HG03066 (cell line): Measurements from ENCODE around the gene TLE1.
"Not testable (repeated sequence)": the region's sequence is repeated elsewhere in the genome, so short reads cannot be mapped to it uniquely, and the experiment has no call there.

Source experiments
- ATAC-seq: cut with Tn5 transposase; IDR thresholded peaks from one replicate; pipeline ENCODE4 v1.9.1; 2021; ENCODE audit warnings: low read depth; ENCODE audit not compliant: unreplicated experiment

TLE1 gene

DNA sequence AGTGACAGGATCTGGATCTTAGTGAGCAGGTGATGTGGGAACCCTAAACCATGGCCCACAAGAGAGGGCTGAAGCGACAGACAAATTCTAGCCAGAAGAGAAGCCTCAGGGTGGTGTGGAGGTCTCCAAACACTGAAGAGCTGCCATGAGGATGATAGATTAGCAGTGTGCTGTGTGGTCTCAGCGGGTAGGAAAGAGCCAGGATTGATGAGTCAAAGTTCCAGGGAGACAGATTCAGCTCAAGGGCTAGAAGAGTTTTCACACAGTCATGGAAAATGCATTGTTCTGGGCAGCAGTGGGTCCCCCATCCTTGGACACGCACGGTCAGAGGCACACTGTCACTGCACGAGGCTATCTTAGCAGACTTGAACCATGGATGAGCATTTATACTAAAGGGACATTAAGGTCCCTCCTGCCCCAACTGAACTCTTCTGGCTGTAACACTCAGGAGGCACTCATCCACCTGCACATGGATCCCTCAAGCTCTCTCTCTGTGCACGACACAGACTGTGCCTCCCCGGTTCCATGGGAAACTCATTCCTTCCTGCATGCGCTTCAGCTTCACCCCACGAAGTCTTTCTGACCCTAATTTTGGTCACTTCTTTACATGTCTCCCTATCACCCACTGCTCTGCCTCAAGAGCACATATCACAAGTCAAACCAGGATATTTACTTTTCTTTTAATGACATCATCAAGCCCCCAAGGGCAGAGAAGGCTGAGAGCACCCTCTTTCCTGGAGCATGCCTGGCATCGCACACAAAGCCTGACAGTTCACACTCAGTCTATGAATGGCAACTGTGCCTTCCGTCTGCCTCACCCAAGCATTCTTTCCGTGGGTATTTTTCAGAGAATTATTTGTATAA is 84.8 kb downstream of the TLE1 start:
- ATAC-seq = no peak

DNA sequence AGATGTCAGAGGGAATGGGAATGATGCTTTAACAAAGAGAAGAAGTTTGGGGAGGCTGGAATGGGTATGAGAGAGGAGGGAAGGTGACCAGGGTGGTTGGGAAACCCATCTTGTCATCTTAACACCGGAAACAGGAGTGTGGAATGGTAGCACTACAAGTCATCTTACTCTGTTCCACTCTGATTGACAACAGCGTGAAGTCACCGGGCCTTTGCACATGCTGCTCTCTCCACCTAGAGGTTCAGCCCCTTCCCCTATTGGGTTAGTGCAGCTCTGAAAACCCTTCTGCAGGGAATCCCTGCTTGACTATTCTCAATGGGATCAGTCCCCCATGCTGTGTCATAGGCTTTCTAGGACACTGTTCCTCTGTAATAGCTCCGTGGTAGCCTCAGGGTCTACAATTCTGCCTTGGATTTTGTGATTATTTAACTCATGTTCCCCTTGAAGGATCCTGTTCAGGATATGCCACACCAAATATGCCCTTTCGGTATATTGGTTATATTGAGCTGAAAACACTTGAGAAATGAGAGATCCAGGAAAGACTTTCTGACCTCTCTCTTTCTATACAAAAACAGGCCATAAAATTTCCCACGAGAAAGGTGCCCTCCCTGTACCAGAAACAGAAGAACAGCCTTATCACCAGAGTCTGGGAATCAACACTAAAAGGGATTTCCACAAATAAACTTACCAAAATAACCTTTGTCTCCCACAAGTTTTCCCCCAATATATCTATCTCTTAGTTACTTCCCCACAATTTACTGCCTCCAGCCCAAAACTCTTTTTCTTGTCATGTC is 86.3 kb downstream of the TLE1 start:
- ATAC-seq = no peak

DNA sequence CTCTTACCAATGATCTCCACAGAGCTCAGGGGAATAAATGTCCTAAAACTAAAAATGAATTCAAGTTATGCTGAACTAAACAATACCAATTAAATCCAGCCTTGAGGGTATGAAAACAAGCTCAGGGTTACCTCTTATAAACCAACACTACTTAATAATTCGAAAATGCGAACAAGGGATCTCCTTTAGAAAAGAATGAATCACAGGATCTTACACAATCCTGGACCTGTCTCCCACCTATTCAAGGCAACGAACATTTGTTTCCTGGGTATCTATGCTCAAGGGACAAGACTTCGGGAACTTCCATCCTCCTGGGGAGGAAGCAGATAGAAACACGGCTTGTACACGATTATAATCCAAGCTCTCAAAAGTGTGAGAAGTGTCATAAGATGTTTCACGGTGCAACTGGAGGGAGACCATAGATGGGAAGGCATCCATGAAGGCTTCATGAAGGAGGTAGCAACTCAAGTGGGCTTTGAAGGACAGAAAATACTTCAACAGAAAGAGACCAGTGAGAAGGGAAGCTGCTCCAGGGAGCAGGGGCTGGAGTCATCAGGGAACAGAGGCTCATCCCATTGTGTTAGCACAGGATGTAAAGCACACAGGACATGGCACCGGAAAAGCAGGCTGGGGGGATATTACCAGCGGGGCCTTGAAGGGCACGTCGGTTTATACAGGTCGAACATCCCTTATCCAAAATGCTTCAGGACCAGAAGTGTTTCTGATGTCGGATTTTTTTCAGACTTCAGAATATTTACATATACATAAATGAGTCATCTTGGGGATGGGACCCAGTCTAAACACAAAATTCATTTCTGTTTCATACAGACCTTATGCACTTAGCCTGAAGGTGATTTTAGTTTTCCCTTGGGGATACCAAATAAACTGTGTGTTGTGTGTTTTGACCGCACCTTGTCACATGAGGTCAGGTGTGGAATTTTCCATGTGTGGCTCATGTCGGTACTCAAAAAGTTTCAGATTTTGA is 87.4 kb downstream of the TLE1 start:
- no peak for ATAC-seq

DNA sequence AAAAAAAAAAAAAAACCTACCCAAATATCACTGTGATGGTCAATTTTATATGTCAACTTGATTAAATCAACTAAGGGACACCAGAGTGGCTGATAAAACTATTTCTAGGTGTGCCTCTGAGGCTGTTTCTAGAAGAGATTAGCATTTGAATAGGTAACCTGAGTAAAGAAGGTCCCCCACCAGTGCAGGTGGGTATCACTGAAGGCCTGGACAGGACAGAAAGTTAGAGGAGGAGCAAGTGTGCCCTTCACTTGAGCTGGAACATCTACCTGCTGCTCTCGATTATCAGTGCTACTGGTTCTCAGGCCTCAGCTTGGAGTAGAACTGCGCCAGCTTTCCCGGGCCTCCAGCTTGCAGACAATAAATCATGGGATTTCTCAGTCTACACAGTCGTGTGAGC is 88.7 kb downstream of the TLE1 start:
- no peak for ATAC-seq

DNA sequence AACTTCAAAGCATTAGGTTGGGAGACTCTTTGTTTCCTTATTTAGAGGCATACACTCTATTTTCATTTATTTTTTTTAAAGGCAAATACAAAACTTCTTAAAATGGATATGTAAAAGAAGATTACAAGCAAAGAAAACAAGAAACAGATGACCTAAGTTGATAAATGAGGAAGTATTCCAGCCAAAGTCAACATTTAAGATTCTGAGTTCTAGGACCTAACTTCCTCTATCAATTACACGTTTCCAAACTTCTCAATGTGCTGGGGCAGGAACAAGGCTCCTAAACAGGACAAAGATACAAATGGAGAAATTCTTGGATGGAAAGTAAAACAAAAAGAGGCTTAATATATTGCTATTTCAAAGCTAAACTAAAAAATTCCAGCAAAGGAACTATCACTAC is 89.5 kb downstream of the TLE1 start:
- no peak for ATAC-seq

DNA sequence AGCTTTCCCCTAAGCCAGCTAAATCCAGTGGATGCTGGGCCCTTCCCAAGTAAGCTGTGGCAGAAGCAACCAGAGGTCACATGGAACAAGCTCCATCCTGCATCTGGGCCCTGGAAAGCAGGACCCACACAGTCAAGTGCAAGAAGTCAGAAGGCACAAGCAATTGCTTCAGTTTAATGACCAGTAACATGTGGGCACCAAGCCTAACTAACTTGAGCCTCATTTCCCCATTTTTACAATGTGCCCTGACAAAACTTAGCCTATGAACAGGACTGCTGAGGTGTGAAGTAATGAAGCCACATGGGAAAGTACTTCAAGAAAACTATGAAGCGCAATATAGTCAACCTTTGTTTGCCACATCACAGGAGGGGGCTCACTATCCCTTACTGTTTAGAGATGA is 90.5 kb downstream of the TLE1 start:
- no peak for ATAC-seq

DNA sequence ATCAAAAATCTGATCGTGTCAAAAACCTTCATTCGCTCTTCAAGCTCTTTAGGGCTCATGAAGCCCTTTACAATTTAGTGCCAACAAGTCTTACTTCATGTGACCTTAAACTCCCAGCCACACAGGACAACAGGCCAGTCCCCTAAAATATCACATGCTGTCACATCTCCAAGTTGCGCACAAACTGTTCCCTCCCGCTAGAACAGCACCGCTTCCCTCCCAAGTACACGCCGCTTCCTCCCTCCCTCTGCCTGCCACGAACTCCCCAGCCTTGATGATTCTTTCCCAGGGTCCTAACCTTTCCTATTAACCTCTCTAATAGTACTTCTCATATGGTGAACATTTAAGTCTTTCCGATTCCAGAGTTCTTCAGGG is 91.2 kb downstream of the TLE1 start:
- ATAC-seq = no peak

DNA sequence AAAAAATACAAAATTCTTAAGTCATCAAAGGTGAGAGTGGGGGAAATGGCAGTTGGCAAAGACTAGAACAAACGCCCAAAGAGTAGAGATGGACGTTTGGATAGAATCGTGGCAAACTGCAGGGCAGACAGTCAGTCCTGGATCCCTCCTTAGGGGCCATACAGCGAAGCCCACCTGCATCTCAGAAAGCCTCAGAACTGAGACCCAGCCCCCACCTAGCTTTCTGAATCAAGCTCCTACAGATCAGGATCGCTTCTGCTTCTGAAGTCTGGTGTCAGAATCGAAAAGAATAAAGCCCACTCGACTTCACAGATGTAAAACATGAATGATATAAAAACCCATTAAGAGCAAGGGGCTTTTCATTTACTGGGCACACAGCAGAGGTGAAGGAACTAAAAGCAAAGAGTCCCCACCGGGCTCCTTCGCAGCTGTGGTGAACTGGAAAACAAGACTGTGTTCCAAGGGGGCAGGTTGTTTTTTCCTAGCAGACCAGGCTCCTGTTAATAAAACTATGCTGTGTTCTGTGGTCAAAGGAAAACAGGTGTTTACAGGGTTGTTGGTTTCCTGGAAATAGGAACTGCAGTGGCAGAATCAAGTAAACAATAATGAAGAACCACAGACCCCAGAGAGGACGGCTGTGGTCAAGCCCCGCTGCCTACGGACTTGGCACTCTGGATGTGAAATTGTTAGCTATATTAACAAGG is 91.8 kb downstream of the TLE1 start:
- no peak for ATAC-seq

DNA sequence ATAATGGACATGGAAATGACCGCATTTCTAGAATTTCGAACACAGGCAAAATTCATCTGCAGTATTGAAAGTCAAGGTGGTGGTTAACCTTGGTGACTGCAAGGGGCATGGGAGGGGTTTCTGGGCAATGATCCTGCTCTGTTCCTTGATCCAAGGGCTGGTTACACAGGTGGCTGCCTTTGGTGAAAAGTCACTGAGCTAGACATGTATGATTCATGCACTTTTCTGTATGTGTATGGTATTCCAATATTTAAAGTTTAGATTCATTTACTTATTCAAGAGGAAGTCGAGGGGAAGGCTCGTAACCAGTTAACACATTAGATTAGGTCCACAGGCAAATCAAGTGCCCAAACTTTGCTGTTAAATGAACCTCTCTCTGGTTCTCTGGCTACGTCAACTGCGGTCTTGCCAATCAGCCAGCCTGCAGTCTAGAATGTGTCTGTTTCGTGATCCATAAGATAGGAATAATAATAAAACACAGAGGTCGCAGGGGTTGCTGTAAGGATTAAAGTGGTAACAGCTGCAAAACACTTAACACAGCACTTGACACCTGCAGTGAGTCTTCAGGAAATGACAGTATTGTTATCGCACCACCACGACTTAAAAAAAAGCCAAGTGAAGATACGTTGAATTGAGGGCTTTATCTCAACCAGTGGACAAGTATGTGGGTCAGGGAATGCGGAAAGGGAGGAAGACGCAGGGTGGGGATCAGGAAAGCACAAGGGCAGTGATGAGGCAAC is 92.5 kb downstream of the TLE1 start:
- no peak for ATAC-seq

DNA sequence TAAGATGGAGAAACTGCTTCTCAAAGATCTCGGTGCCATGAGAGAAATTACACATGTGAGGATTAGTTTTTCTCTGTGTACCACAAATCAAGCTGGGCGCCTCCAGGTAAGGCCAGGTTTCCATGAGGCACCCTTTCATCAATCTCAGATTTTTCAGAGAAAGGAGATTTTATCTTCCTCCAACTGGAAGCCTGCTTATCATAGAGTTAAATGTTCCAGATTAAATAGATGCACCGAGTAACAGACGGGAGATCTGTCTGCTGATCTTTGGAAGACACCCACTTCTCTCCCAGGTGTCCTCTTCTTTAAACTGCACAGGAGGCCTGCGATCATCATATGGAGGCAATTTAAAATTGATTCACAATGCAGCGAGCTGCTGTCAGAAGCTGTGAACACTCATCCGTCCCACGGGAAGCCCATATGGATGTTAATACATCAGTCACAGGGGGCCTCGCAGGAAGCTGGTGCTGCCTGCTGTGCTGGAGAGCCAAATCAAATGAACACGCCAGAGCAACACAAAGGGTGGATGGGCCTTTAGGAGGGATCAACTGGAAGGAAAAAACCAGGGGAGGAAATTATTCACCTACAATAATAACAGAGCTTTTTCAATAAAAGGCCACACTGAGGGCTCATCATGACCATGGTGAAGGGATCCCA is 93.3 kb downstream of the TLE1 start:
- no peak for ATAC-seq

DNA sequence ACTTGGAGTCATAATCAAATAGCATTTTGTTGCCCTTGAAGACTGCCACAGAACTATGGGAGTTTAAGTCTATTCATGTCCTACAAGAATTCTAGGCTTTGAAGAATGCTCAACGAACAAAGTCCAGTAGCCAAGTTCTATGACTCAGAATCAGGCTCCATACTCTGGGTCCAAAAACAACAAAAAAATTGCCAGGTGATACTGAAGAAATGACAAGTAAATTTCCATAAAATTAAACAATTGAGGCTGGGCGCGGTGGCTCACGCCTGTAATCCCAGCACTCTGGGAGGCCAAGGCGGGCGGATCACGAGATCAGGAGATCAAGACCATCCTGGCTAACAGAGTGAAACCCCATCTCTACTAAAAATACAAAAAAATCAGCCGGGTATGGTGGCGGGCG is 94.1 kb downstream of the TLE1 start:
- not testable (repeated sequence) for ATAC-seq

DNA sequence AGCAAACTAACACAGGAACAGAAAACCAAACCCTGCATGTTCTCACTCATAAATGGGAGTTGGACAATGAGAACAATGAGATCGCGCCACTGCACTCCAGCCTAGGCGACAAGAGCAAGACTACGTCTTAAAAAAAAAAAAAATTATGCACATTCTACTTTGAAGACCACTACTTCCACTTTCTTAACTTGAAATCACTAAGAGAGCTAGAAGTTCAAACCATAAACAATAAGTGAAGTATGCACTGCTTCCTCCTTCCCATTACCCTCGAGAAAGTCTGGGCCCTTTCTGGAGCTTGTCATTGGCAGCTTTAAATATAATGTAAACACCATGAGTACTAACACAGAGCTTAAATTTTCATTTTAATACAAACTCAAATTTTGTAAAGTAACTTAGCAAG is 94.9 kb downstream of the TLE1 start:
- no peak for ATAC-seq

DNA sequence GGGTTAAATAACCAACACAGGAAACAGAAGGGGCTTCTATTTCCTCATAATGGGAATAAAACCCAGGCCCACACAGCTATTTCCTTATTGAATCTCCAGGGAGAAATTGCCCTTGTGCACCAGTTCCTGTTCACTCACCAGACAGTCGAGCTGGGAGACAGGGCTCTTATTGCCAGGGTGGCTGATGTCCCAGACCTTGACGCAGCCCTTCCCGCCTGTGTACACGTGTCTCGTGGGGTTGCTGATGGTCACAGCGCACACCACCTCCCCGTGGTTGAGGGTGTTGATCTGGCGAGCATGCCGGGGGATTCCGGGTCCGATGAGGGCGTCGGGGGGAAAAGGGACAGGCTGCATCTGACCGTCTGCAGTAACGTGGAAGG is 96.5 kb downstream of the TLE1 start:
- ATAC-seq = no peak

DNA sequence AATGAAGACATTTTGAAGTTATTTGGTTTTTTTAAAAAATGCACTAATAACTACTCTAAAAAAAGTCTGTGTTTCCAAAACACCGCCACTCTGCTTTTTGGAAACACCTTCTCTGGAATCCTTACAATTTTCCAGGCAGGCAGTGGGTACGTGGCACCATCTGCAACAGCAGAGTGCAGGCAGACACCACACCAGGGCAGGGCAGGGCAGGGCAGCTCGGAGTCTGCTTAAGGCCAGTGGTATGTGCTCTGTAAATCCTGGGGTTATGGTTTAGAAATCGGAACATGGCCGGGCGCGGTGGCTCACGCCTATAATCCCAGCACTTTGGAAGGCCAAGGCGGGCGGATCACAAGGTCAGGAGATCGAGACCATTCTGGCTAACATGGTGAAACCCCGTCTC is 97.6 kb downstream of the TLE1 start:
- ATAC-seq = no peak

DNA sequence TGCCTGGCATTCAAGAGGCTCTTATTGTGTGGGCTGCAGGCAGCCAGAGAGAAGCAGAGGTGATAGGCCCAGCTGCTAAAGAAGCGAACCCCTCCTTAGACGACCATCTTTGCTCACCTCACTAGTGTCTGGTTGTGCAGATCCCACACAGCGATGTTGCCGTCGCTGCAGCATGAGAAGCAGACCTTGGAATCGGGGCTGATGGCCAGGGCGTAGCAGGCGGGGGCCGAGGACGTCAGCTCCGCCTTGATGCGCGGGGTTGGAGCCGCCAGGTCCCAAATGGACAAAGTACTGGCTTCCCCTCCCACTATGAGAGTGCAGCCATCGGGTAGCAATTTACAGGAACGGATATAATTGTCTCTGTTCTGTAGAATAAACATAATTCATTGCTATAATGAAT is 98.7 kb downstream of the TLE1 start:
- ATAC-seq = no peak

DNA sequence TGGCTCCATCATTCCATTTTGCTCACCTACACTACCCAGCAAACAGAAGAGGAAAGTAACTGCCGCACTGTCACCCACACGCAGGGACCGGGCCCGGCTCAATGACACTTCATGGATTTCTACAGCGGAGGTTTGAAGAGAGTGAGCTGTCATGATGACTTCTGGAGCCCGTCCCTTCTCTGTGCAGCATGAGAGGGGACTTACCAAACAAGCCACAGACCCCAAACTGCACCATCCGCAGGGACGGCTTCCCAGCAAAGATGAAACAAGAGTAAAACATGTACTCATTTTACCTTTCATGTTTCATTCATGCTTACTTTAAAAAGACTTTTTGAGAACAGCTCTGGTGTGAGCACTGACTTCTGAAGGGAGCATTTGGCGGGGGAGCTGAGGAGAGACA is 99.5 kb downstream of the TLE1 start:
- no peak for ATAC-seq

DNA sequence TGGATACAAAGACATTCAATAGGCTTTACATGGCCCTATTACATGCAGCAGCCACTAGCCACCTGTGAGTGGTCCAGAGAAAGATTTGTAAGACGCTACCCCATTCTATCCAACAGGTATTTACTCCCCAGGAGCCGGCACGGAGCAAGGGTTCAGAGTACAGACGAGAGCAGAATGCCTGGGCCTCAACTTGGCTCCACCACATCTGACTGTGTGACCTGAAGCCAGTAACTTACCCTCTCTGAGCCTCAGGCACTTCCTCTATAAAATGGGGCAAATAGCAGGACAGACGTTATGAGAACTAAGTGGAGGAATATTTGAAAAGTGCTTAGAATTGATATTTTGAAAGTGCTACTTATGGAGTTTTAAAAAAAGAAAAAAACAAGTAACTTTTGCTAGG is 100.0 kb downstream of the TLE1 start:
- ATAC-seq = no peak

DNA sequence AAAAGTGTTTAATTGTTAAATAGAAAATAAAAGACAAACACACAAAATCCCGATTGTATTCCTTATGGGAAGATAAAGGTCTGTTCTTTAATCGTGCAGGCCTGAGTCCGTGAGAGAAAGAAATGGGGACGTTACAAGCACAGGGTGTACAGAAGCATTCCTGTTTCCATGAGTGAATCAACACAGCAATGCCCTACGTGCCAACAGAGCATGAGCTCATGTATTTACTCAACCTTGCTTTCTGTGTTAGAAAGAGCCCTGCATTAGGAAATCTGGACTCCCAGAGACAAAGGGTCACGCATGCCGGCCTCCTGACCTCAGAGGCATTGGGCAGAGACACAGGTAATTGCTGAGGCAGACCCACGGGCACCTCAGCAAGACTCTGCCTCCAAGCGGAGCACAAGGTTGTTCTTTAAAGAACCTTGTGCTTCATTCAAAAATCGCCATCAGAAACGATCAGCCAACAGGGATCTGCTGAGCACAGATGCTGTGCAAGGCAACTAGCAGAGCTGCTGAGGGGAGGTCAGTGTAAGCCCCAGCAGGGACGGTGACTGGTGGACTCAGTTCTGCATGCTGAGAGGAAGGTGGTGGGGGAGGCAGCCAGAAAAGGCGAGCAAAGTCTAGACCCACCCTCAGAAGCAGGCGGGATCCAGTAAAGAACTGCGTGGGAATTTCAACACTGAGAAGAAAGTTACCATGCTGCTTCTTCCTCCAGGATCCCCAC is 101.0 kb downstream of the TLE1 start:
- no peak for ATAC-seq
